Ramos (cell line): ENCODE measurements around the gene DNAJC30.
"Not testable (repeated sequence)": the region's sequence is repeated elsewhere in the genome, so short reads cannot be mapped to it uniquely, and the experiment has no call there.

Experiments used
- in situ Hi-C: fragments of 300-500 bp; cut with MboI; formaldehyde crosslinking; loops from one replicate; pipeline ENCODE4 v1.14.3; 2022; ENCODE audit warnings: low sequenced_read_pairs; ENCODE audit not compliant: unreplicated experiment

The DNAJC30 gene

DNA sequence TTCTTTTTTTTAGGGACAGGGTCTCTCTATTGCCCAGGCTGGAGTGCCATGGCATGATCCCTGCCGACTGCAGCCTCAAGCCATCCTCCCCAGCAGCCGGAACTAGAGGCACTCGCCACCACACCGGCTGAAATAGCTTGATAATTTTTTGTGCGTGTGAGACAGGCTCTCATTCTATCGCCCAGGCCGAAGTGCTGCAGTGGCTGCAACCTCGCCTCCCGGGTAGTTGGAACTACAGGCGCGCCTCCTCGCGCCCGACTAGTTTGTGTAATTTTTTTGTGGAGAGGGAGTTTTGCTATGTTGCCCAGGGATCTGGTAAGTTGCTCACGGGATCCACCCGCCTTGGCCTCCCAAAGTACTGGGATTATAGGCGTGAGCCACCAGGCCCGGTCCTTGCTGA is 2.1 kb upstream of the DNAJC30 start:
- in situ Hi-C loops, result no loop called here

DNA sequence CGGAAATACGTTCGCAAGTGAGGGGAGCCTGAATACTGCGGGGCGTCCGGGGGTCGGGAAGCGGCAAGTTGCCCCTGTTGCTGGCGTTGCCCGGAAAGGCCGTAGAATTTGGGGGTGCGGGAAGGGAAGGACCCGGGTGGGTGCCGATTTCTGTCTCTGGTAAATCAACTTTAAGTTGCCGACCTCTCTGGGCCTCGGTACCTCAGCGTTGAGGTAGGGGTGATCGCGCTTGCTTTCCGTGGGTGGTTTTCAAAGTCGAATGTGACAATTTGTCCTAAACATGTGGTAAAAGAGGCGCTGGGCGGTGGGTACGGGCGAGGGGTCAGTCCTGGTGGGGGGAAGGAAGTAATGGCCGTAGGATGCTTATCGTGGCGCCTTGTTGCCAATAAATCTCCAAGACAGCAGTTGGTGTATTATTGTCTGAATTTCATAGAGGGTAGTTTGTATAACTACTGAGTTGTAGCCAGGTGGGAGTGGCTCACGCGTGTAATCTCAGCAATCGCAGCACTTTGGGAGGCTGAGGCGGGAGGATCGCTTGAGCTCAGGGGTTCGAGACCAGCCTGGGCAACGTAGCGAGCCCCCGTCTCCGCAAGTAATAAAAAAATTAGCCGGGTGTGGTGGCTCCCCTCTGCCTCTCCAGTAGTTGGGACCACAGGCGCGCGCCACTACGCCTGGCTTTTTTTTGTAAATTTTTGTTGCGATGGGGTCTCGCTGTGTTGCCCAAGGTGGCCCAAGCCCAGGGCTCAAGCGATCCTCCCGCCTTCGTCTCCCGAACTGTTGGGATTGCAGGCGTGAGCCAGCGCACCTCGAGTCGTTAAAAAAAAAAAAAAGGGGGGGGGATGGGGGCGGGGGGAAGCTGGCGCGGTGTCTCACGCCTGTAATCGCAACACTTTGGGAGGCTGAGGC is 788 bp upstream of the DNAJC30 start:
- in situ Hi-C loops, result no loop called here

DNA sequence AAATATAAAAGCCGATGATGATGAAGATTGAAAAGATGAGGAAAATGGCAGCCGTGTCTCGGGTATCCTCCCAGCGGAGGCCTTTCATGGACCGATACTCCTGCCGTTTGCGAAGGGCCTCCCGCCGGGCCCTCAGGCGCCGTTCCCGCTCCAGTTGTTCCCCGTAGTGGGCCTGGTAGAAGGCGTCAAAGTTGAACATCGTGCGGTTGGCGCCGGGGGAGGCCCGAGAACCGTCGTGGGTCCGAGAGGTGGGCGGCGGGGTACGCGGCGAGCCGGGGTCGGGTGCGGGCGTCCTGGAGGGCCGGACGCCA is 553 bp downstream of the DNAJC30 start:
- in situ Hi-C loops, result no loop called here

DNA sequence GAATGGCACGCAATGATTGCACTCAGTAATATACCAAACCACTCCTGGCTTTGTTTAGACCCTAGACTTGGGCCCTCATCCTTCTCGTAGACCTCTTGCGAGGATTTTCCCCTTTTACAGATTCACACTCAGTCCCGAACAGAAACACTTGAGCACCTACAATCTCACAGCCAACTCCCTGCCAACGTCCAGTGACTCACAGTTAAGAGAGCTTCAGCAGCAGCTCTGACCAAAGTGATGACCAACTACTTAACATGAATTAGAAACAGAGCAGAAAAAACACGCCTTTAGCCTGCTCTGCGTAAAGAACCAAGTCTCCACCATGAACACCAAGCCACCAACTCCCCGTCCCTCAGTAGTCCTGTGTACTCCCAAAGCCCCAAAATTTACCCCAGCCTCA is 2.2 kb downstream of the DNAJC30 start:
- in situ Hi-C loops, result no loop called here

DNA sequence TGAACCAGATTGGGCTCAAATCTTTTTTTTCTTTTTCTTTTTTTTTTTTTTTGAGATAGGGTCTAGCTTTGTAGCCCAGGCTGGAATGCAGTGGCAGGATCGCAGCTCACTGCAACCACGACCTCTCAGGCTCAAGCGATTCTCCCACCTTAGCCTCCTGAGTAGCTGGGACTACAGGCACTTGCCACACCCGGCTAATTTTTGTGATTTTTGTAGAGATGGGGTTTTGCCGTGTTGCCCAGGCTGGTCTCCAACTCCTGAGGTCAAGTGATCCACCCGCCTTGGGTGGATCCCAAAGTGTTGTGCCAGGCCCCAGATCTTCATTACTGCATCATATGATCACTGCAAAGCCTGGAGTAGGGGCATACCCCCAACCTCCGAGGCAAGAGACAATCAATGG is 2.8 kb downstream of the DNAJC30 start:
- in situ Hi-C loops, result no loop called here

DNA sequence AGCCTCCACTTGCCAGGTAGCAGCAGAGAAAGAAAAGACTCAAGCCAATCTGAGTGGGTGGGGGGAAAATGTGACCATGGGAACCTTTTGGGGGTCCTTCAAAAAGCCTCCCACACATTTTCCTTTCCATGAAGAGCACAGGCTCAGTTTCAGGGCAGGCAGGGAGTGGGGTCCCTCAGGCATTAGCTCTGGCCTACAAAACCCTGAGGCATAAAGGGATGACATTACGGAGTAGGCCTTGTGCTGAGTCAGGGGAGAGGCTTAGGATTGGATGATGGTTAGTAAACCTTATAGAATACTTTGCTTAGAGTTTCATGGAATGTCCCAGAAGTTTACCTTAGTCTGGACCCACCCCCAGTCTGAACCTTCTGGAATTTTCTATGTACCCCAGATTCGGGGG is 3.5 kb downstream of the DNAJC30 start:
- in situ Hi-C loops, result no loop called here

DNA sequence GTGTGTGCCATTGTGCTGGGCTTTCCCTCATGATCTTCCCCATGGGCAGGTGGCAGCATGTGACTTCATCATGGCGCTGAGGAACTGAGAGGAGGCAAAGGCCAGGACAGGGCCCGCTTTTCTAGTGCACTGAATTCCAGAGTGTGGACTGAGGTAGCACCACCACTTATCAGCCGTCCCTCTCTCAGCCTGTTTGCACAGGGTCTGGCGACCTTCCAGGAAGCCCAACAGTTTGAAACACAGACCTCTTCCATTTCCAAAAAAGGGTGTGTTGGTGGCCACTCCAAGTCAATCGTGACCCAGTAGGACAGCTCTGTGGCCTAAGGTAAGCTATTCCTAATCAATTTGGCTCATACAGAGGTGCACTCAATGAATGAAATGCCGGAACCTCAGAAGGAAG is 4.4 kb downstream of the DNAJC30 start:
- in situ Hi-C loops, result no loop called here

DNA sequence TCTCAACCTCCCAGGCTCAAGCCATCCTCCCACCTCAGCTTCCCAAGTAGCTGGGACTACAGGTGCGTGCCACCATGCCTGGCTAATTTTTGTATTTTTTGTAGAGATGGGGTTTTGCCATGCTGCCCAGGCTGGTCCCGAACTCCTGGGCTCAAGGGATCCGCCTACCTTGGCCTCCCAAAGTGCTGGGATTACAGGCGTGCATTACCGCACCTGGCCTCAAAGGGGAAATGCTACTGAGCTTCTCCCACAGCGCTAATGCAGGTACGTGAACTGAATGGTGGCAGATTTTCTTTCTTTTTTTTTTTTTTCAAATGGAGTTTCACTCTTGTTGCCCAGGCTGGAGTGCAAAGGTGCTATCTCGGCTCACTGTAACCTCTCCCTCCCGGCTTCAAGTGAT is 7.2 kb downstream of the DNAJC30 start:
- in situ Hi-C loops, result not testable (repeated sequence)

DNA sequence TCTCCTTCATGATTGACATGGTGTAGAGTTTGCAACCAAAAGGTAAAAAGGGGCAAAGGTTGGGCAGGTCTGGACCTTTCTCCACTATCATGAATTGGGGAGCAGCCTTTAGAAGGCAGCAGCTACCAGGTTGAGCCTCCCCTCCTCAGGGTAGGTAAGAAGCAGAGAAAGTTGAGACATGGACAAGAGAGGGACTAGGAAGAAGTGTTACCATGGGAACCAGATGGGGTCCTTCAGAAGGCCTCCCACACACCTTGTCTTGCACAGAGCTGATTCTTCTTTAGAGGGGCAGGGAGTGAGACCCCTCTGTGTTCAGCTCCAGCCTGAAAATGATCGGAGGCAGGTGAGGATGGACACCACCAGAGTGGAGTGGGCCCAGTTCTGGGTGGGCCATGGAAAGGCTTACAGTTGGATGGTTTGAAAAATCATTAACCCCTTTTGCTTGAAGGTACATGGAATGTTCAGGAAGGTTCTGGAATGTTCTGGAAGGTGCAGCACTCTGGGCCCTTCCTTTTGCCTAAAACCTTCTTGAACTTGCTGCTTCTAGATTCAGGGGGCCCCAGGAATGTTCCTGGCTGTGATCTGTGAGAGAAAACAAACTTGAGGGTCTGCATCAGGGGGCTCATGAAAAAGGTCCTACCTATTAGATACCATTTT is 8.7 kb downstream of the DNAJC30 start:
- in situ Hi-C loops, result loop anchor here (5.0 kb wide), 1 partner anchor 67 kb away; no protein-coding TSS in a partner anchor

DNA sequence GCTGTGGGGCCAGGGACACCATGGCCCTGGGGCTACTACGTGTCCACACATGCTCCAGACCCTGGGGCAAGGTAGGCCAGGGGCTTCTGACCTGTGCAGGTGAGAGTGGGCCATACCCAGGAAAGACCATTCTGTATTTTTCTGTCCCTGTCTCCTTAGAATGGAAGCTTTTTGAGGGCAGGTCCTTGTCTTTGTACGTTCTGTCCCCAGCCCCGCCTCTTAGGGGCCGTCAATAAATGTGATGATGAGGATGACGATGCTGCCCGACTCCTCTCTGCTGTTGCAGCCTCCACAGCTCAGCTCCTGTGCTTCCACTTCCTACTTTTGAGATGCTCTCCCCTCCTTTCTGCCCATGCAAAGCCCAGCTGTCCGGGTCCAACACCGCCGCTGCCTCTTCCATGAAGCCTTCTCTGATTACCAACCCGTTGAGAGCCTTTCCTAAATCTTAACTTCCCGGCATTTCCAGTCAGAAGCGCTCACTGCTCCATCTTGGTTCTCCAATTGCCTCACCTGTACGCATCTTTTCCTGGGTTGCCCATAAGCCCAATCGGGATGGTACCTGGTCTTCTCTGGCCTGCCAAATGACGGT is 11.3 kb downstream of the DNAJC30 start:
- in situ Hi-C loops, result loop anchor here (5.0 kb wide), 1 partner anchor 65 kb away; no protein-coding TSS in a partner anchor

DNA sequence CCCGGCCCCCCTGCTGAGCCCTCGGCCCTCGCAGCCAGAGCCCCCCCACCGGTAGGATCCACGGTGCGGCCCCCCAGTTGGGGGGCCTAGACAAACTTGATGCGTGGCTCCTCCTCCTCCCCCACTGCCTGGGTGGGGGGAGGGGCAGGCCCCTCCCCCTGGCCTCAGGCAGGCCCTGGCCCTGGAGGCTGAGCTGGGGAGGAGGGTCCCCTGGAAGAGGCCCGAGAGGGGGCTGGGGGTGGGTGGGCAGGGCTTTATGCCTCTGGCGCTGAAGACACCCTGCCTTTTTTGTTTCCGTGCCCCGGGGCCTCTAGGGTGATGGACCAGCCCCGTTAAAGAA is 12.0 kb downstream of the DNAJC30 start:
- in situ Hi-C loops, result loop anchor here (5.0 kb wide), 1 partner anchor 64 kb away; no protein-coding TSS in a partner anchor

DNA sequence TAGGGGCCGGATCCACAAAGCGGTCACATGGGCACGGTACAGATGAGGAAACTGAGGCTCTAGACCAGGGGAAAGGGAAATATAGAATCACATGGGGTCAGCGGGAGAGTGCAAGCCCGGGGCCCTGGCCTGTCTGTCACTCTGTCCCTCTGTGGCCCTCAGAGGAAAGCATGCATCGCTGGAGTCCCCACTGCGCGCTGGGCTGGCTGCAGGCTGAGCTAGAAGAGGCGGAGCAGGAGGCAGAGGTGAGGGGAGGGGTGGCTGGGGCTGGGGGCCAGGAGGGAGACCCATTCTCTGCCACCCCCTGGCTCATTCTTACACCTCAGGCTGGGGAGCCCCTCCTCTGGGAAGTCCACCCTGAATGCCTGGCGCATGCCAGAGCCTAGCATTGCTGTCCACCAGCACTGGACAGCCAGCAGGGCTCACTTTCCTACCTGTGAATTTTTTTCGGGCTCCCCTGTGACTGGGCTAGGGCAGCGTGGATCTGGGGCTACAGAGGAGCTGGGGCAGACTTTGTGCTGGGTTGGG is 13.3 kb downstream of the DNAJC30 start:
- in situ Hi-C loops, result loop anchor here (5.0 kb wide), 1 partner anchor 63 kb away; no protein-coding TSS in a partner anchor

DNA sequence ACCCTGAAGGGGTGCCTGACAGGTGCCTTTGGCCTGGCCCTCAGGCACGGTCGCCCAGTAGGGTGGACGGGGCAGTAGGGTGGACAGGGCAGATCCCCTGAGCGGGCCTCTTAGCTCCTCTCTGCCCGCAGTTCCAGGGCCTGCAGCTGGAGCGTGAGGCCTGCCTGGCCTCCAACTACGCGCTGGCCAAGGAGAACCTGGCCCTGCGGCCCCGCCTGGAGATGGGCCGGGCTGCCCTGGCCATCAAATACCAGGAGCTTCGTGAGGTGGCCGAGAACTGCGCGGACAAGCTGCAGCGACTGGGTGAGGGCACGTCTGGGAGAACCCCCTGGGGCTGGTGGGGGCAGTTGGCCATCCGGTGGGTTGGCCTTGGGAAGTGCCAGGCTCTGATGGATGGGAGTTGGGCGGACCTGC is 14.0 kb downstream of the DNAJC30 start:
- in situ Hi-C loops, result no loop called here

DNA sequence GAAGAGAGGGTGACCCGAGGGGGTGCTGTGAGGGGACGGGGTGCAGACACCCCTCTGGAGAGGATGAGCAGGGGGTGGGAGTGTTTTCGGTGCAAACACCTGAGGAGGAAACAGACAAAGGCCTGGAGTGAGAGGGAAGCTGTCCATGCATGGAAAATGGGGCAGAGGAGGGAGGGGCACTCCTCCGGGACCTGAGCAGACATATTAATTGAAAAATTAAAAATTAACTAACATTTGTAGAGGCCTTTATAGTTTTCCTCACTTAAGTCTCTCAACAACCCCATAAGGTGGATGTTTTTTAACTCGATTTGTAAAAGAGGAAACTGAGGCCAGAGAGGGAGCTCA is 14.4 kb downstream of the DNAJC30 start:
- in situ Hi-C loops, result no loop called here

DNA sequence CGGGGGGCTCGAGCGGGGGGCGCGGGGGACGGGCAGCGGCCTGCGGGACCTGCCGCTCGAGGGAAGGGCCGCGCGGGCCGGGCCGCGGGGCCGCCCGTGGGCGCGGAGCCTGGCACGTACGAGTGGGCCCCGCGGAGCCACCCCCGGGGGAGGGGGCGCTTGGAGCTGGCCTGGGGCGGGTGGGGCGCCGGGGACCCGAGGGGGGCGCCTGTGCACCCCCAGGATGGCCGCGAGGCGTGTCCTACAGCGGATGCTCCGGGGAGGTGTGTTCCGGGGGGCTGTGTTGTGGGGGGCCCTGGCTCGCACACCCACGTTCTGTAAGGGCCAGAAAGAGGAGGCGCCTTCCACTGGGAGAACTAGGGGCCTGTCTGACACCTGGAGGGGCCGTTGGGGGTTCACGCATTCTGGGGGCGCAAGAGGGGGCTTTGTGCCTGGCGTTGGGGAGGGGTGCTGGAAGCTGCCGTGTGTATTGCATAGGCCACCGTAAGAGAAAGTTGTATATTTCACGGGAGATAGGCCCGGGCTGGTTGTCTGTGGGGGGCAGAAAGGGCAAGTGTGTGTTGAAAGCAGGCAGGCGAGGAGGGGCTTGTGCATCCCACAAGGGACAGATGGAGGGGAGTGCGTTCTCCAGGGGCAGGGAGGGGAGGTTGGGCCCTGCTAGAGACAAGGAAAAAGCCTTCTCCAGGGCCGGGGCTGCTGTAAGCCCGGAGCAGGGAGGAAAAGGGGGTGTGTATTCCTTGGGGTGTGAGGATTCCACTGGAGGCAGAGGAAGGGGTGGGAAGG is 15.0 kb downstream of the DNAJC30 start:
- in situ Hi-C loops, result no loop called here

DNA sequence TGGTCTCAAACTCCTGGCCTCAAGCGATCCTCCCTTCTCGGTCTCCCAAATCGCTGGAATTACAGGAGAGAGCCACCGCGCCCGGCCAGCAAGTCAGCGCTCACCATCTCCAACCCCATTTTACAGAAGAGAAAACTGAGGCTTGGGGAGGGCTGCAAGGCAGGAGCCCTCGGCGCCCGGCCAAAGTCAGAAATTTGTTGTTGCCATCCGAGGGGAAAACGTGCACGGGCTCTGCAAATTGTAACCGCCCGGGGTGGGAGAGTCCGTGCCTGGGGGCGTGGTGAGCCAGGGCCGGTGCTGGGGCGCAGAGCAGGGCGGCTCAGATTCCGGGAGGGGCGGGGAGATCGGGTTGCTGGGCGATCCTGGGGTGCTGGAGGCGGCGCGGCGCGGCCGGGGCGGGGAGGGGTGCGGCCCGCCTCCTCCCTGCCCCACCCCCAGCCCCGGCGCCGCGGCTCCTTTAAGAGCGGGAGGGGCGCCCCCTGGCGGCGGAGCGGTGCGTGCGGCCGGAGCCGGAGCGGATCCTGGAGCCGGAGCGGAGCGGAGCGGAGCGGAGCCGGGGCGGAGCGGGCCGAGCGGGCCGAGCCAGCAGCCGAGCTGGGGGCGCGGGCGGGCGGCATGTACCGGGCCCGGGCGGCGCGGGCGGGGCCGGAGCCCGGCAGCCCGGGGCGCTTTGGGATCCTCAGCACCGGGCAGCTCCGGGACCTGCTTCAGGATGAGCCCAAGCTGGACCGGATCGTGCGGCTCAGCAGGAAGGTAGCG is 15.7 kb downstream of the DNAJC30 start, which contains the start of gene VPS37D:
VPS37D (plus strand) TSS at position 488 of the 759 bp plus-strand sequence; CDS start at position 616, 128 bp downstream.
- in situ Hi-C loops, result no loop called here

DNA sequence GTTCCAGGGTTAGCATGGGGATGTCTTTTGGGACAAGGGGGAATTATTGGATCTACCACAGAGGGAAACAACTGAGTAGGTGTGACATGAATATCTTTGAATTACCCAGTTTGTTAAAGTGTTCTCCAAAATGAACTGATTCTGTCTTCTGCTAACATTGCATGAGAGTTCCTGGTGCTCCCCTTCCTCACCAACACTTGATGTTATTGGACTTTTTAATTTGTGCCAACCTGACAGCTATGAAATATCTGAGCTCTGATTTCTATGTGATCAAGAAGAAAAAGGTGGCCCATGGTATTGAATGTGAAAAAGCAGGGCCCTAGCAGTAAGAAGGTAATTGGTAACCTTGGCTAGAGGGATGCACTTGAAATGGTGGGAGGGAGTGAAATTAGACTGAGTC is 20.2 kb downstream of the DNAJC30 start:
- in situ Hi-C loops, result no loop called here

DNA sequence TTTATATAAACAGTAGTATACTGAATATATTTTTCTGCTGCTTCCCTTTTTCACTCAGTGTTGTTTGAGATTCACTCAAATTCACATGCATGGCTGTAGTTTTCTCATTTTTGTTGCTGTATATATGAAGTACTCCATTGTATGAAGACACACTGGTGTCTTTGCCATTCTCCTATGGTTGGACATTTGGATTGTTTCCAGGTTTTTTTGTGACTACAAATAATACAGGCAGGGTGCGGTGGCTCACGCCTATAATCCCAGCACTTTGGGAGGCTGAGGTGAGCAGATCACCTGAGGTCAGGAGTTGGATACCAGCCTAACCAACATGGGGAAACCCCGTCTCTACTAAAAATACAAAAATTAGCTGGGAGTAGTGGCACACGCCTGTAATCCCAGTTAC is 22.7 kb downstream of the DNAJC30 start:
- in situ Hi-C loops, result not testable (repeated sequence)

DNA sequence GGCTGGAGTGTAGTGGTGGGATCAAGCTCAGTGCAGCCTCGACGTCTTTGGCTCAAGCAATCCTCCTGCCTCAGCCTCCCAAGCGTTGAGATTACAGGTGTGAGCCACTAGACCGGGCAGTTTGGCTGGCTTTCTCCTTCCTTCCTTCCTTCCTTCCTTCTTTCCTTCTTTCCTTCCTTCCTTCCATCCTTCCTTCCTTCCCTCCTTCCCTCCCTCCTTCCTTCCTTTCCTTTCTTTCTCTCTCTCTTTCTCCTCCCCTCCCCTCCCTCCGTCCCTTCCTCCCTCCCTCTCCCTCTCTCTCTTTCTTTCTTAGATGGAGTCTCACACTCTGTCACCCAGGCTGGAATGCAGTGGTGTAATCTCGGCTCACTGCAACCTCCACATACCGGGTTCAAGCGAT is 23.3 kb downstream of the DNAJC30 start:
- in situ Hi-C loops, result no loop called here

DNA sequence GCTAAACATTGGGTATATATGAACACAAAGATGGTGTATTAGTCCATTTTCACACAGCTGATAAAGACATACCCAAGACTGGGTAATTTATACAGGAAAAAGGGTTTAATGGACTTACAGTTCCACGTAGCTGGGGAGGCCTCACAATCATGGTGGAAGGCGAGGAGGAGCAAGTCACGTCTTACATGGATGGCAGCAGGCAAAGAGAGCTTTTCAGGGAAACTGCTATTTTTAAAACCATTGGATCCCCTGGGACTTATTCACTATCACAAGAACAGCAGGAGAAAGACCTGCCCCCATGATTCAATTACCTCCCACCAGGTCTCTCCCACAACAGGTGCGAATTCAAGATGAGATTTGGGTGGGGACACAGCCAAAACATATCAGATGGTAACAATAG is 27.9 kb downstream of the DNAJC30 start:
- in situ Hi-C loops, result not testable (repeated sequence)
